PC-3 (cell line): ENCODE measurements around the gene FAM168A.

Source experiments
- EZH2phosphoT487 ChIP-seq: fragments of 300-600 bp; sonication (generic); IDR thresholded peaks from 2 replicates; pipeline ENCODE4 v1.6.1; 2018; ENCODE audit warnings: mild to moderate bottlenecking, antibody characterized with exemption, low read length, borderline replicate concordance
- TF ChIP-seq, protein P1 (sequence below): fragments of 300-600 bp; sonication (generic); conservative IDR thresholded peaks from 2 replicates; pipeline ENCODE4 v1.5.1; 2017; ENCODE audit warnings: antibody characterized with exemption, low read depth, mild to moderate bottlenecking, low read length

GRCh38 chr11:73396985-73397384 lies 200.9 kb downstream of the FAM168A start:
- TF ChIP-seq EZH2phosphoT487, result no peak
- TF ChIP-seq, protein P1, sequence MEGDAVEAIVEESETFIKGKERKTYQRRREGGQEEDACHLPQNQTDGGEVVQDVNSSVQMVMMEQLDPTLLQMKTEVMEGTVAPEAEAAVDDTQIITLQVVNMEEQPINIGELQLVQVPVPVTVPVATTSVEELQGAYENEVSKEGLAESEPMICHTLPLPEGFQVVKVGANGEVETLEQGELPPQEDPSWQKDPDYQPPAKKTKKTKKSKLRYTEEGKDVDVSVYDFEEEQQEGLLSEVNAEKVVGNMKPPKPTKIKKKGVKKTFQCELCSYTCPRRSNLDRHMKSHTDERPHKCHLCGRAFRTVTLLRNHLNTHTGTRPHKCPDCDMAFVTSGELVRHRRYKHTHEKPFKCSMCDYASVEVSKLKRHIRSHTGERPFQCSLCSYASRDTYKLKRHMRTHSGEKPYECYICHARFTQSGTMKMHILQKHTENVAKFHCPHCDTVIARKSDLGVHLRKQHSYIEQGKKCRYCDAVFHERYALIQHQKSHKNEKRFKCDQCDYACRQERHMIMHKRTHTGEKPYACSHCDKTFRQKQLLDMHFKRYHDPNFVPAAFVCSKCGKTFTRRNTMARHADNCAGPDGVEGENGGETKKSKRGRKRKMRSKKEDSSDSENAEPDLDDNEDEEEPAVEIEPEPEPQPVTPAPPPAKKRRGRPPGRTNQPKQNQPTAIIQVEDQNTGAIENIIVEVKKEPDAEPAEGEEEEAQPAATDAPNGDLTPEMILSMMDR, result no peak
